NCI-H2227 (cell line): ENCODE measurements around the gene MIDN.

Source experiments
- DNase-seq: peaks from one replicate; lab custom pipeline; 2025; ENCODE audit not compliant: unreplicated experiment; lab: John Stamatoyannopoulos, UW

Gene MIDN

GRCh38 chr19:1220976-1221903 is 27.1 kb upstream of the MIDN start:
- peak; percentile 56 for DNase-seq

- DNase-seq = no peak
Measured at GRCh38 chr19:1221904-1222255, 26.5 kb upstream of the MIDN start.

GRCh38 chr19:1222394-1222793 is 26.0 kb upstream of the MIDN start:
- no peak for DNase-seq

- peak; percentile 44 for DNase-seq
Measured at GRCh38 chr19:1223018-1223855, 25.1 kb upstream of the MIDN start.

GRCh38 chr19:1224047-1224825 is 24.1 kb upstream of the MIDN start:
- DNase-seq = no peak

- no peak for DNase-seq
Measured at GRCh38 chr19:1224847-1225246, 23.5 kb upstream of the MIDN start.

GRCh38 chr19:1225440-1226226 is 22.8 kb upstream of the MIDN start:
- no peak for DNase-seq

- DNase-seq = no peak
Measured at GRCh38 chr19:1226227-1226518, 22.2 kb upstream of the MIDN start.

- no peak for DNase-seq
Measured at GRCh38 chr19:1226522-1227303, 21.7 kb upstream of the MIDN start.

- DNase-seq = no peak
Measured at GRCh38 chr19:1227304-1228054, 20.9 kb upstream of the MIDN start.

GRCh38 chr19:1228161-1228957 is 20.0 kb upstream of the MIDN start:
- no peak for DNase-seq

- no peak for DNase-seq
Measured at GRCh38 chr19:1229056-1229923, 19.1 kb upstream of the MIDN start.

GRCh38 chr19:1229924-1230782 is 18.2 kb upstream of the MIDN start:
- DNase-seq = no peak

GRCh38 chr19:1230783-1231489 is 17.4 kb upstream of the MIDN start:
- no peak for DNase-seq

- DNase-seq = no peak
Measured at GRCh38 chr19:1231729-1232637, 16.4 kb upstream of the MIDN start.
